Measurements from ENCODE around the gene TMEM145. TPM values are rescaled to one million over a fixed set of nuclear protein-coding genes. Genes with fewer than 3 reads are reported as not detected.

TMEM145 gene
- total RNA-seq, 1 donor from 2014 or later, result 3.9 TPM

DNA sequence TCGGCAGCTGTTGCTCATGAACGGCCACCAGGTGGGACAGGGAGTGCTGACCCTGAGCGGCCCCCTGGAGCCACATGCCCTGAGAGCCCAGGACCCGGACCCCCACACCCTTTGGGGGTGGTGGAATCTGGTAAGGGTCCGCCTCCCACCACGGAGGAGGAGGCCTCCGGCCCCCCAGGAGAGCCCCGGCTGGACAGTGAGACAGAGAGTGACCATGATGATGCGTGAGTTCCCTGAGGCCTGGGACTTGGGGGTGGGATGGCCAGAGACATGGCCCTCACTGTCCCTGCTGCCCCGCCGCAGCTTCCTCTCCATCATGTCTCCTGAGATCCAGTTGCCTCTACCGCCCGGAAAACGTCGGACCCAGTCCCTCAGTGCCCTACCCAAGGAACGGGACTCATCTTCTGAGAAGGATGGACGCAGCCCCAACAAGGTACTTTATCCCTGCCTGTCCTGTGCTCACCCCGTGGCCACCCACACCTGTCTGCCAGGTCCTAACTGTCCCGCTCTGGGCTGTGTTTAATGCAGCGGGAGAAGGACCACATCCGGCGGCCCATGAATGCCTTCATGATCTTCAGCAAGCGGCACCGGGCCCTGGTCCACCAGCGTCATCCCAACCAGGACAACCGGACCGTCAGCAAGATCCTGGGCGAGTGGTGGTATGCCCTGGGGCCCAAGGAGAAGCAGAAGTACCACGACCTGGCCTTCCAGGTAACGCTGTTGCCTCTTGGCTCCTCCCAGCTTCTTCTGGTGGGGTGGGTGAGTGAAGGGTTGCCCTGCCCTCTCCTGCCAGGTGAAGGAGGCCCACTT is 25.9 kb upstream of the TMEM145 start:
- DNase-seq (ENCODE audit: low spot score), result no peak
- Mint-ChIP-seq H3K9me3 (ENCODE audit: unreplicated experiment) (no peaks in the 10 kb centered on the region), H3K27me3 (ENCODE audit: unreplicated experiment) (peaks cover 21% of the 10 kb centered on the region), H3K4me3 (ENCODE audit: unreplicated experiment) (no peak overlapping the region), H3K4me1 (ENCODE audit: unreplicated experiment) (peaks cover 21% of the 10 kb centered on the region), H3K36me3 (ENCODE audit: low read depth, unreplicated experiment) (peaks cover 16% of the 10 kb centered on the region), H3K27ac (ENCODE audit: unreplicated experiment) (no peak overlapping the region)
- TF ChIP-seq, protein P1, sequence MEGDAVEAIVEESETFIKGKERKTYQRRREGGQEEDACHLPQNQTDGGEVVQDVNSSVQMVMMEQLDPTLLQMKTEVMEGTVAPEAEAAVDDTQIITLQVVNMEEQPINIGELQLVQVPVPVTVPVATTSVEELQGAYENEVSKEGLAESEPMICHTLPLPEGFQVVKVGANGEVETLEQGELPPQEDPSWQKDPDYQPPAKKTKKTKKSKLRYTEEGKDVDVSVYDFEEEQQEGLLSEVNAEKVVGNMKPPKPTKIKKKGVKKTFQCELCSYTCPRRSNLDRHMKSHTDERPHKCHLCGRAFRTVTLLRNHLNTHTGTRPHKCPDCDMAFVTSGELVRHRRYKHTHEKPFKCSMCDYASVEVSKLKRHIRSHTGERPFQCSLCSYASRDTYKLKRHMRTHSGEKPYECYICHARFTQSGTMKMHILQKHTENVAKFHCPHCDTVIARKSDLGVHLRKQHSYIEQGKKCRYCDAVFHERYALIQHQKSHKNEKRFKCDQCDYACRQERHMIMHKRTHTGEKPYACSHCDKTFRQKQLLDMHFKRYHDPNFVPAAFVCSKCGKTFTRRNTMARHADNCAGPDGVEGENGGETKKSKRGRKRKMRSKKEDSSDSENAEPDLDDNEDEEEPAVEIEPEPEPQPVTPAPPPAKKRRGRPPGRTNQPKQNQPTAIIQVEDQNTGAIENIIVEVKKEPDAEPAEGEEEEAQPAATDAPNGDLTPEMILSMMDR (IDR thresholded peaks at IDR 0.05; ENCODE audit: unreplicated experiment), result no peak

- H3K27ac Mint-ChIP-seq (ENCODE audit: unreplicated experiment), result no peak overlapping the region
- no peak for DNase-seq (ENCODE audit: low spot score)
- no peak overlapping the region for H3K4me3 Mint-ChIP-seq (ENCODE audit: unreplicated experiment)
- H3K36me3 Mint-ChIP-seq (ENCODE audit: low read depth, unreplicated experiment), result peaks cover 16% of the 10 kb centered on the region
- peaks cover 17% of the 10 kb centered on the region for H3K4me1 Mint-ChIP-seq (ENCODE audit: unreplicated experiment)
- H3K27me3 Mint-ChIP-seq (ENCODE audit: unreplicated experiment), result peaks cover 21% of the 10 kb centered on the region
- H3K9me3 Mint-ChIP-seq (ENCODE audit: unreplicated experiment), result no peaks in the 10 kb centered on the region
- TF ChIP-seq, protein P1 (IDR thresholded peaks at IDR 0.05; ENCODE audit: unreplicated experiment), result no peak
These were observed 25.3 kb upstream of the TMEM145 start for GRCh38 chr19:42287827-42288107.

GRCh38 chr19:42288387-42288786 is 24.7 kb upstream of the TMEM145 start:
- Mint-ChIP-seq H3K27ac (ENCODE audit: unreplicated experiment) (no peak overlapping the region), H3K36me3 (ENCODE audit: low read depth, unreplicated experiment) (peaks cover 19% of the 10 kb centered on the region), H3K9me3 (ENCODE audit: unreplicated experiment) (no peaks in the 10 kb centered on the region), H3K4me1 (ENCODE audit: unreplicated experiment) (peaks cover 17% of the 10 kb centered on the region), H3K4me3 (ENCODE audit: unreplicated experiment) (no peak overlapping the region), H3K27me3 (ENCODE audit: unreplicated experiment) (peaks cover 23% of the 10 kb centered on the region)
- TF ChIP-seq, protein P1 (IDR thresholded peaks at IDR 0.05; ENCODE audit: unreplicated experiment), result no peak
- DNase-seq (ENCODE audit: low spot score), result no peak

DNA sequence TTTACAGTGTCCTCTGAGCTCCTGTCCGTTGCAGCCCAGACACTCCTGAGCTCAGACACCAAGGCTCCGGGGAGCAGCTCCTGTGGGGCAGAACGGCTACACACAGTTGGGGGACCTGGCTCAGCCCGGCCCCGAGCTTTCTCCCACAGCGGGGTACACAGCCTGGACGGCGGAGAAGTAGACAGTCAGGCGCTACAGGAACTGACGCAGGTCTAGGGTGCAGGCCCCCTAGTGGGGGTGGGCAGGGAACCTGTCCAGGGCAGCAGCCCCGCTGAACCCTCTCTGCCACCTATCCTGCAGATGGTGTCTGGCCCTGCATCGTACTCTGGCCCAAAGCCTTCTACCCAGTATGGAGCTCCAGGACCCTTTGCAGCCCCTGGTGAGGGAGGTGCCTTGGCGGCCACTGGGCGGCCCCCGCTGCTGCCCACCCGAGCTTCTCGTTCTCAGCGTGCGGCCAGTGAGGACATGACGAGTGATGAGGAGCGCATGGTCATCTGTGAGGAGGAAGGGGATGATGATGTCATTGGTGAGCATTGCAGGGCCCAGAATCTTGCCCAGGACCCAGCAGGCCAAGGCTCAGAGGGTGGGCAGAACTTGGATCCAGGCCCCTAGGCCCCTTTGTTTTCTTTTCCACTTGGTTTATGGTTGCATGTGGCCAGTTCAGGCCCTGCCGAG is 24.1 kb upstream of the TMEM145 start:
- peaks cover 23% of the 10 kb centered on the region for H3K27me3 Mint-ChIP-seq (ENCODE audit: unreplicated experiment)
- no peaks in the 10 kb centered on the region for H3K9me3 Mint-ChIP-seq (ENCODE audit: unreplicated experiment)
- H3K4me3 Mint-ChIP-seq (ENCODE audit: unreplicated experiment), result no peak overlapping the region
- H3K4me1 Mint-ChIP-seq (ENCODE audit: unreplicated experiment), result peaks cover 17% of the 10 kb centered on the region
- H3K36me3 Mint-ChIP-seq (ENCODE audit: low read depth, unreplicated experiment), result peaks cover 20% of the 10 kb centered on the region
- no peak for DNase-seq (ENCODE audit: low spot score)
- TF ChIP-seq, protein P1 (IDR thresholded peaks at IDR 0.05; ENCODE audit: unreplicated experiment), result no peak
- H3K27ac Mint-ChIP-seq (ENCODE audit: unreplicated experiment), result no peak overlapping the region

- Mint-ChIP-seq H3K27me3 (ENCODE audit: unreplicated experiment) (peaks cover 23% of the 10 kb centered on the region), H3K36me3 (ENCODE audit: low read depth, unreplicated experiment) (peaks cover 20% of the 10 kb centered on the region), H3K4me1 (ENCODE audit: unreplicated experiment) (peaks cover 17% of the 10 kb centered on the region), H3K4me3 (ENCODE audit: unreplicated experiment) (no peak overlapping the region), H3K27ac (ENCODE audit: unreplicated experiment) (no peak overlapping the region), H3K9me3 (ENCODE audit: unreplicated experiment) (no peaks in the 10 kb centered on the region)
- TF ChIP-seq, protein P1 (IDR thresholded peaks at IDR 0.05; ENCODE audit: unreplicated experiment), result no peak
- no peak for DNase-seq (ENCODE audit: low spot score)
These were observed 23.5 kb upstream of the TMEM145 start for GRCh38 chr19:42289556-42290041.

Measured in endothelial cell (in vitro differentiated cells).